Measurements from ENCODE around the gene BPIFB4. TPM values are rescaled to one million over a fixed set of nuclear protein-coding genes. Genes with fewer than 3 reads are reported as not detected.
"Not testable (repeated sequence)": the region's sequence is repeated elsewhere in the genome, so short reads cannot be mapped to it uniquely, and the experiment has no call there.

Gene BPIFB4
- total RNA-seq, result not detected

DNA sequence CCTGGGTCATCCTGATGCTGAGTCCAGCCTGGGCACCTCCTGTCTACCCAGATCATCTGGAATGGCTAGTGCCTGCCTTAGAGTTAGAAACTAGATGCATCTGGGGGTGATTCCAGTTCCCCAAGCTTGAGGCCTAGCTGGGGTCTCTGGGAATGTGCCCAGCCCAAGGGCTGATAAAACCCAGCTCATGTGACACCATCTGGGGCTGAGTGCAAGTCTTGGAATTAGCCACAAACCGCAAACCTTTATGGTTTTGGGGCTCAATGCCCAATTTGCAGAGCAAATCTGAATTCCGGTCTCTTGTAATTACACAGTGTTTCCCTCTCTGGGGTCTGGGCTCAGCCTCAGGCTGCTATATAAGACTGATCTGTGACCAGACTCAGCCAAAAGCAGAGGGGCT lies at the start of gene BPIFB4:
BPIFB4 (plus strand) TSS at position 385 of the 400 bp plus-strand sequence. CDS start 1,884 bp downstream, outside the sequence.
- ATAC-seq, result no peak

GRCh38 chr20:33030076-33030475 lies 49.4 kb upstream of the BPIFB4 start:
- ATAC-seq, result no peak

DNA sequence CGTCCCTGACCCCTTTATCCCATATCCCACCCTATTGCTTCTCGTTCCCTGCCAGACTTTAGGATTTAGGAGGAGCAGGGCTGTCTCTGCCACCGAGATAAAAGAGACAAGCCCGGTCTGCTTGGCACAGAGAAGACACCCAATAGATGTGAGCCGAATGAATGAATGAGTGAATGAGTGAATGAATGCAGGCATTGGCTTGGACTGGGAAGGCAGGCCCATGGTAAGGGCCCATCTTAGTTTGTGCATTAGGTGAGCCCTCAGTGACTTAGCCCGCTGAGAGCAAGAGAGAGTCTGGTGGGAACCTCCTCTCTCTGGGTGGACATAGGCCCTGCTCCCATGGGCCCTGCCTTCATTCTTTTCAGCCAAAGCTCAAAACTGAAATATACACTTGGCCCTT lies 48.9 kb upstream of the BPIFB4 start:
- ATAC-seq, result no peak

DNA sequence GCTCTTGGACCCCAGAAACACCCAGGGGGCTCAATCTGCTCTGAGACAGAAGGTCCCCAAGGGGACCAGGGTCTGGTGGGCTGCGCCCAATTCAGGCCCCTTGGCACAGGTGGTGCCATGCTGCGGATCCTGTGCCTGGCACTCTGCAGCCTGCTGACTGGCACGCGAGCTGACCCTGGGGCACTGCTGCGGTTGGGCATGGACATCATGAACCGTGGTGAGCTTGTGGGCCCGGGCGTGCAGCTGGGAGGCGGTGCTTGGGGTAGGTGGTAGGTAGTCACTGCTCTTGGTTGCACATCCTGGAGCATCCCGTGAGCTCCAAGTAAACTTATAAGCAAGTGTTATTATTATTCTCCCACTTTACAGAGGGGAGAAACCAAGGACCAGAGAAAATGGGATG lies 47.9 kb upstream of the BPIFB4 start, which contains the start of gene BPIFB6:
BPIFB6 (plus strand) TSS at position 118 of the 400 bp plus-strand sequence; CDS start at position 118, 0 bp downstream.
- ATAC-seq, result no peak

DNA sequence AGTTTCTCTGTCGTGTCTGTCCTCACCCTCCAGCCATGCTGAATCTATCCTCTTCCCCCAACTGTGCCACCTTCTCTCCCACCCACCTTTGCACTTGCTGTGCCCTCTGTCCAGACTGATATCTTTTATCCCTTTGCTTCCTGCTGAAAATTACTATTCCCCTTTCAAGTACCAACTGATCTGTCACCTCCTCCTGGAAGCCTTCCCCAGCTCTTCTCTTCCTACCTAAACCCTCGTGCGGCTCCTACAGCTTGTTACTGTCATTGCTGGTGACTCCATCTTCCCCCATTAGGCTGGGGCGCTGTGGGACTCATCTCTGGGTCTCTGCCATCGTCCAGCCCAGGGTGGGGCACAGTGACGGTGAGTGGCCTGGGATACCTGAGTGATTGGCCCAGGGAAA lies 46.9 kb upstream of the BPIFB4 start:
- ATAC-seq, result no peak

GRCh38 chr20:33033381-33033780 lies 46.1 kb upstream of the BPIFB4 start:
- ATAC-seq, result no peak

DNA sequence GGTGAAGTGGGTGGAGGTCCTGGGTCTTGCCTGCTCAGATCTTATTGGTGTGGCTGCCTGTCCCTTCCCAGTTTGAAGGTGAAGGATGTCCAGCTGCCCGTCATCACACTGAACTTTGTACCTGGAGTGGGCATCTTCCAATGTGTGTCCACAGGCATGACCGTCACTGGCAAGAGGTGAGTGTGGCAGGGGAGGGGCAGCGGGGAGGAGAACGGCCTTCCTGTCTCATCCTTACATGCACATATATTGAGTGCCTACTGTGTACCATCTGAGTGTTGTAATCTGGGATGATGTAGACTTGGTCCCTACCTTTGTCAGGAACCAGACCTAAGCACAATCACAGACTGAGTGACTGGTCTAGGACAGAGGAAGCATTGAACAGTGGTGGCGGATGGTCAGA lies 45.3 kb upstream of the BPIFB4 start:
- no peak for ATAC-seq

DNA sequence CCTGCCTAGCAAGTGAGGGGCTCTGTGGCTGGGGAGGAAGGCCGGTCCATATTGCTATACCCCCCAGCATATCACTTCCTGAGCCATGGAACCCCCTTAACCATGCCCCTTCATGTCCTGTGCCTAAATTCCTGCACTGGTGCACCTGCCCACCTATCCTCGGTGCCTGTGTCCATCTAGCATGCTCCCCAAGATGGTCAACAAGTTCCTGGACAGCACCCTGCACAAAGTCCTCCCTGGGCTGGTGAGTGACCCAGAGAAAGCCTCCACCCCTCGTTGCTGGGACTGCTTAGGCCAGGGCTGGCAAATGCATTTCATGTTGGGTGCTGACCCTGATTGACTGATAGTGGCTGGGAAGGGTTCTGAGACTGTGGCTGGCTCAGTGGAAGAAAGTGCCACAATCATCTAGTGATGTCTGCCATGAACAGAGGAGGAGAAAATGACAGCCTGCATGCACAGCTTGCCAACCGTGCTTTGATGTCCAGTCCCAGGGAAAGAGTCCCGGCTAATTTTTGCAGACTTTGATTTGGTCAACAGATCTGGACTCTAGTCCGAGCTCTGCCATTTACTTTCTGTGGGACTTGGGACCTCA lies 44.4 kb upstream of the BPIFB4 start:
- no peak for ATAC-seq

- ATAC-seq, result no peak
These were observed 42.0 kb upstream of the BPIFB4 start for GRCh38 chr20:33037456-33037855.

- no peak for ATAC-seq
These were observed 41.2 kb upstream of the BPIFB4 start for GRCh38 chr20:33038243-33038642.

GRCh38 chr20:33042430-33042829 lies 37.0 kb upstream of the BPIFB4 start:
- ATAC-seq, result no peak

GRCh38 chr20:33042983-33043730 lies 36.3 kb upstream of the BPIFB4 start:
- no peak for ATAC-seq

- ATAC-seq, result no peak
These were observed 35.7 kb upstream of the BPIFB4 start for GRCh38 chr20:33043731-33044181.

DNA sequence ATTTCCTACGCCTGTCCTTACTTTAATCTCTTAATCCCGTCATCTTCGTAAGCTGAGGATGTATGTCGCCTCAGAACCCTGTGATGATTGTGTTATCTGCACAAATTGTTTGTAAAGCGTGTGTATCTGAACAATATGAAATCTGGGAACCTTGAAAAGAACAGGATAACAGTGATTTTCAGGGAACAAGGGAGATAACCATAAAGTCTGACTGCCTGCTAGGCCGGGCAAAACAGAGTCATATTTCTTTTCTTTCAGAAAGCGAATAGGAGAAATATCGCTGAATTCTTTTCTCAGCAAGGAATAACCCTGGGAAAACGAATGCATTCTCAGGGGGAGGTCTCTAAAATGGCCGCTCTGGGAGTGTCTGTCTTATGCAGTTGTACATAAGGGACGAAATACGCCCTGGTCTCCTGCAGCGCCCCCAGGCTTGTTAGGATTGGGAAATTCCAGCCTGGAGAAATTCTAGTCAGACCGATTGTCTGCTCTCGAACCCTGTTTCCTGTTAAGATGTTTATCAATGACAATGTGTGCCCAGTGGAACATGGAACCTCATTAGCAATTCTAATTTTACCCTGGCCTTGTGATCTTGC lies 34.2 kb upstream of the BPIFB4 start:
- ATAC-seq, result not testable (repeated sequence)

GRCh38 chr20:33046412-33046811 lies 33.0 kb upstream of the BPIFB4 start:
- no peak for ATAC-seq

GRCh38 chr20:33051333-33051732 lies 28.1 kb upstream of the BPIFB4 start:
- no peak for ATAC-seq

- no peak for ATAC-seq
These were observed 25.9 kb upstream of the BPIFB4 start, which contains the start of gene BPIFB3 for GRCh38 chr20:33053291-33054106. BPIFB3 (plus strand) TSS chr20:33053903; CDS start chr20:33055436, 1,533 bp downstream.

DNA sequence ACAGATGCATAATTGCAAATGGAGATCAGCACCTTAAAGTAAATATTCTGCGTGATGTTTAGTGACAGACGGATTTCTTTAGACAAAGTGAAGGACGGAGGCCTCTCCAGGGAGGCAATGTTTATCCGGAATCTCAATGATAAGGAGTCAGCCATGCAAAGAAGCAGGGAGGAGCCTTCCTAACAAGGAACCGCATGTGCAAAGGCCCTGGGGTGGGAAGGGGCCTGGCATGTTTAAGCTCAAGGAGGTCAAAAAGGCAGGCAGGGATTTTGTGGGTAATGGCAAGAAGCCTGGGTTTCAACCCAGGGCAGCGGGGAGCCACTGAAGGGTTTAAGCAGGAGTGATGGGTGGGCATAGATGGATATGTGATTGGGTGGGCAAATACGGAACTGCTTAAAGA lies 25.1 kb upstream of the BPIFB4 start:
- ATAC-seq, result no peak

- ATAC-seq, result no peak
These were observed 24.7 kb upstream of the BPIFB4 start for GRCh38 chr20:33054791-33055190.

DNA sequence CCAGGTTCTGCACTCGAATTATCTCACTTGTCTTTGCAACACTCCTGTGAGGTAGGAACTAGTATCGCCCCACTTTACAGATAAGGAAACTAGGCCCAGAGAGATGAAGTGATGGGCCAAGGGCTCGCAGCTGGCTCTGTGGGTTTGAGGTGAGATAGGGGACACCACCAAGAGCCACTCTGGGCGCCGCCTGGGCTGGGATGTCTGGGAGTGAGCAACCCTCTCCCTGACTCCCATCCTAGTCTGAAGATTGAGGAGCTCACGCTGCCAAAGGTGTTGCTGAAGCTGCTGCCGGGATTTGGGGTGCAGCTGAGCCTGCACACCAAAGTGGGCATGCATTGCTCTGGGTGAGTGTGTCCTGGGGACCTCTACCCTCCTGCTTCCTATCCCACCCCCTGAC lies 20.3 kb upstream of the BPIFB4 start:
- no peak for ATAC-seq

- peak; percentile 48 for ATAC-seq
These were observed 19.6 kb upstream of the BPIFB4 start for GRCh38 chr20:33059741-33060390.

DNA sequence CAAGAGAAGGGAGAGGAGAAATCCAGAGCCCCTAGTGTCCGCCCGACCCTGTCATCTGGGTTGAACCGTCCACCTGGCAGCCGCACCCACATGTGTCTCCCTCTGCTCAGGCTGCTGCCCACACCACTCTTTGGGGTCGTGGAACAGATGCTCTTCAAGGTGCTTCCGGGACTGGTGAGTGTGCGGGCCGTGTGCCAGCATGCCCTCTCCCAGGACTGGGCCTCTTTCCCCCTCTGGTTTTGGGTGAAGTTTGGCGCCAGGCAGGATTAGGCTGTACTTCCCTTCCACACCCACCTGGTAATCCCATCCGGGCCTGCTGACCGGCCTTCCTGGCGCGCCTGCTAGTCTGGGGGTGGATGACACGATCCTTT lies 17.8 kb upstream of the BPIFB4 start:
- no peak for ATAC-seq
